Neural cell (in vitro differentiated cells): ENCODE measurements around the gene SCARB1.

Experiments
- POLR2AphosphoS5 ChIP-seq: IDR thresholded peaks from 2 replicates; pipeline ENCODE4 v1.6.1; 2012
- RAD21 ChIP-seq: fragments of 450-650 bp; conservative IDR thresholded peaks from 2 replicates; pipeline ENCODE4 v1.6.1; 2014; ENCODE audit warnings: antibody characterized with exemption, mild to moderate bottlenecking, moderate library complexity
- SMC3 ChIP-seq: fragments of 450-650 bp; conservative IDR thresholded peaks from 2 replicates; pipeline ENCODE4 v1.6.1; 2014; ENCODE audit warnings: antibody characterized with exemption, mild to moderate bottlenecking, moderate library complexity; ENCODE audit not compliant: poor library complexity
- TF ChIP-seq, protein P1 (sequence below): fragments of 450-650 bp; IDR thresholded peaks from 2 replicates; pipeline ENCODE4 v1.5.1; 2014; ENCODE audit warnings: antibody characterized with exemption, mild to moderate bottlenecking, moderate library complexity; ENCODE audit not compliant: poor library complexity, severe bottlenecking

DNA sequence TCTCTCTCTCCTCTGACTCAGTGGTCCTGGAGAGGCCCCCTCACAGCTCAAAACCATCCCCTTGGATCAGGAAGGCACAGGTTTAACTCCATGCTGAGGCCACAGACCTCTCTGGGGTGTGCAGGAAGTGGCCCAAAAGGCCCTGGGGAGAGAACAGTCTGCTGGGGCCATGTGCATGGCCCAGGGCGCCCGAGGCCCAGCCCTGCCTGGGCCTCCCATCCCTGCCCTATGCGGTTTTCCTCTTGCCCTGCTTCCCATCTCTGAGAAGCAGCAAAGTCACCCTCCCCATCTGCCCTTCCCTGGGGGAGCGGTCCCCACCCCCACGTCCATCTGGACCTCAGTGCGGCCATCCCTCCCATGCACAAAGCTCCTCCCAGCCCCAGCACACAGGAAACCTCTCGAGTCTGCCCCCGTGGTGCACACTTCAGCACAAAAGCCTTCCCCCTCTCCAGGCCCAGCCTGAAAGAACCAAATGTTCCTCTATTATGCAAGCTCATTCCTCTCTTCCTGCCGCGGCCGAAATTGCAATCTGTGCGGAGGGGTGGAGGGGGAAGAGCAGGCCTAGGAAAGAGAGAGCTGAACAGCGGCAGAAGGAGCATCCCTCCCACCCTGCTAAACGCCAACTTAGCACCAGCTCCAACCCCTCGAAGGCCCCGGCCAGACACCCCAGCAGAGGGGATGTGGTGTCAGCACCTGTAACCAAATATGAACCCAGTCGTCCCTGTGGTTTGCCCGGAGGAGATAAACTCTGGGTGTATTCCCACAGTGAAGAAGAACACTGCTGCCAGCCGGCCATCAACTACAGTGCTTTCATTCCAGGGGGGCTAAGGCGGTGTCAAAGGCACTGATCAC is 108.5 kb downstream of the SCARB1 start:
- TF ChIP-seq RAD21 (no peak), POLR2AphosphoS5 (no peak), SMC3 (no peak)
- TF ChIP-seq, protein P1, sequence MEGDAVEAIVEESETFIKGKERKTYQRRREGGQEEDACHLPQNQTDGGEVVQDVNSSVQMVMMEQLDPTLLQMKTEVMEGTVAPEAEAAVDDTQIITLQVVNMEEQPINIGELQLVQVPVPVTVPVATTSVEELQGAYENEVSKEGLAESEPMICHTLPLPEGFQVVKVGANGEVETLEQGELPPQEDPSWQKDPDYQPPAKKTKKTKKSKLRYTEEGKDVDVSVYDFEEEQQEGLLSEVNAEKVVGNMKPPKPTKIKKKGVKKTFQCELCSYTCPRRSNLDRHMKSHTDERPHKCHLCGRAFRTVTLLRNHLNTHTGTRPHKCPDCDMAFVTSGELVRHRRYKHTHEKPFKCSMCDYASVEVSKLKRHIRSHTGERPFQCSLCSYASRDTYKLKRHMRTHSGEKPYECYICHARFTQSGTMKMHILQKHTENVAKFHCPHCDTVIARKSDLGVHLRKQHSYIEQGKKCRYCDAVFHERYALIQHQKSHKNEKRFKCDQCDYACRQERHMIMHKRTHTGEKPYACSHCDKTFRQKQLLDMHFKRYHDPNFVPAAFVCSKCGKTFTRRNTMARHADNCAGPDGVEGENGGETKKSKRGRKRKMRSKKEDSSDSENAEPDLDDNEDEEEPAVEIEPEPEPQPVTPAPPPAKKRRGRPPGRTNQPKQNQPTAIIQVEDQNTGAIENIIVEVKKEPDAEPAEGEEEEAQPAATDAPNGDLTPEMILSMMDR, result no peak
